Measurements from ENCODE around the gene TTLL1. TPM values are rescaled to one million over a fixed set of nuclear protein-coding genes. Genes with fewer than 3 reads are reported as not detected.

The TTLL1 gene
- total and polyA plus RNA-seq, 2 experiments from 2014 or later, result 5.5 to 6.8 TPM

GRCh38 chr22:43013355-43014315, 75.6 kb downstream of the TTLL1 start (continued):
- no peak for TF ChIP-seq ETS1 (IDR thresholded peaks at IDR 0.05)
- no peak for TF ChIP-seq JUNB (IDR thresholded peaks at IDR 0.05; ENCODE audit: unreplicated experiment)

- peaks cover 69% of the 10 kb centered on the region for H3K79me2 ChIP-seq (replicated peaks; ENCODE audit: insufficient read depth)
- H3K27ac Mint-ChIP-seq, result no peak overlapping the region
- no peaks in the 10 kb centered on the region for H3K9me3 Mint-ChIP-seq
- TF ChIP-seq ZNF462 (CRISPR knock-in tag; IDR thresholded peaks at IDR 0.05) (no peak), ZNF331 (CRISPR knock-in tag; IDR thresholded peaks at IDR 0.05; ENCODE audit: low read depth) (no peak), EZH2phosphoT487 (IDR thresholded peaks at IDR 0.05; ENCODE audit: unreplicated experiment) (no peak), ETS1 (IDR thresholded peaks at IDR 0.05) (no peak), REST (IDR thresholded peaks at IDR 0.05; ENCODE audit: unreplicated experiment) (no peak), EZH2 (IDR thresholded peaks at IDR 0.05; ENCODE audit: low read depth, unreplicated experiment) (no peak), STAT1 (IDR thresholded peaks at IDR 0.05; ENCODE audit: unreplicated experiment) (no peak), CTCF (conservative IDR thresholded peaks at IDR 0.05; ENCODE audit: low read depth in 2 of 2) (no peak)
These were observed 76.8 kb downstream of the TTLL1 start for GRCh38 chr22:43012390-43012789.

More at GRCh38 chr22:43012390-43012789, 76.8 kb downstream of the TTLL1 start:
- peaks cover 2% of the 10 kb centered on the region for H3K36me3 Mint-ChIP-seq (ENCODE audit: low read depth)
- peaks cover 4% of the 10 kb centered on the region; the same call in 1 of the 2 replicates for H3K27me3 ChIP-seq (ENCODE audit: insufficient read depth)
- H3K27ac ChIP-seq (ENCODE audit: low read depth), result no peak overlapping the region
- no peak overlapping the region for H2AFZ ChIP-seq
- no peak for ATAC-seq
- no peaks in the 10 kb centered on the region for H3K36me3 ChIP-seq (ENCODE audit: insufficient read depth)
- H4K20me1 ChIP-seq (replicated peaks; ENCODE audit: insufficient read depth), result peaks cover 50% of the 10 kb centered on the region
- no peak overlapping the region for H3K4me3 Mint-ChIP-seq
- H3K4me1 Mint-ChIP-seq, result peaks cover 29% of the 10 kb centered on the region
- H3K4me3 ChIP-seq, result no peak overlapping the region
- DNase-seq (ENCODE audit: low spot score), result no peak
- no peaks in the 10 kb centered on the region for H3K9me2 ChIP-seq (ENCODE audit: insufficient read depth)
- peaks cover 9% of the 10 kb centered on the region; the same call in 1 of the 2 replicates for H3F3A ChIP-seq (replicated peaks; ENCODE audit: low read depth)
- peaks cover 33% of the 10 kb centered on the region for H3K4me1 ChIP-seq (ENCODE audit: insufficient read depth)
- H3K27me3 Mint-ChIP-seq (ENCODE audit: insufficient read depth, low read depth, poor library complexity), result peaks cover 6% of the 10 kb centered on the region
- no peak overlapping the region for H3K4me2 ChIP-seq

Measured in GM23338 (cell line).